Smooth muscle cell (in vitro differentiated cells): Measurements from ENCODE around the gene STRA8. TPM values are rescaled to one million over a fixed set of nuclear protein-coding genes. Genes with fewer than 3 reads are reported as not detected.

Experiments
- DNase-seq: peaks from one replicate; lab custom pipeline; 2025; ENCODE audit not compliant: unreplicated experiment; lab: John Stamatoyannopoulos, UW
- H2AFZ ChIP-seq: fragments of 200-600 bp; sonication (generic); 2 replicates; pipeline ENCODE4 v1.6.0; 2016; ENCODE audit warnings: antibody characterized with exemption, low read depth, mild to moderate bottlenecking
- H3F3A ChIP-seq: fragments of 200-600 bp; sonication (generic); 2 replicates; pipeline ENCODE4 v1.6.0; 2017; ENCODE audit warnings: antibody characterized with exemption, low read depth
- H3K27ac ChIP-seq: fragments of 200-600 bp; sonication (generic); 2 replicates; pipeline ENCODE4 v1.5.1; 2016; ENCODE audit warnings: low read depth, mild to moderate bottlenecking
- H3K27me3 ChIP-seq: fragments of 200-600 bp; sonication (generic); 2 replicates; pipeline ENCODE4 v1.6.1; 2016; ENCODE audit warnings: low read depth, mild to moderate bottlenecking
- H3K36me3 ChIP-seq: fragments of 200-600 bp; sonication (generic); 2 replicates; pipeline ENCODE4 v1.5.1; 2016; ENCODE audit warnings: low read depth
- H3K4me1 ChIP-seq: fragments of 200-600 bp; sonication (generic); 2 replicates; pipeline ENCODE4 v1.5.1; 2016; ENCODE audit warnings: low read depth
- H3K4me2 ChIP-seq: fragments of 200-600 bp; sonication (generic); 2 replicates; pipeline ENCODE4 v1.6.0; 2016; ENCODE audit warnings: mild to moderate bottlenecking
- H3K4me3 ChIP-seq: fragments of 200-600 bp; sonication (generic); 2 replicates; pipeline ENCODE4 v1.5.1; 2016; ENCODE audit warnings: mild to moderate bottlenecking
- H3K79me2 ChIP-seq: fragments of 200-600 bp; sonication (generic); 2 replicates; pipeline ENCODE4 v1.6.0; 2016; ENCODE audit warnings: low read depth, mild to moderate bottlenecking
- H3K9ac ChIP-seq: fragments of 200-600 bp; sonication (generic); 2 replicates; pipeline ENCODE4 v1.6.0; 2016; ENCODE audit warnings: low read depth
- H3K9me3 ChIP-seq: fragments of 200-600 bp; sonication (generic); replicated peaks from 2 replicates; pipeline ENCODE4 v1.5.1; 2016; ENCODE audit warnings: low read depth
- H4K20me1 ChIP-seq: fragments of 200-600 bp; sonication (generic); 2 replicates; pipeline ENCODE4 v1.6.0; 2016; ENCODE audit warnings: low read depth
- WGBS: methylation state at CpG from one replicate; pipeline ENCODE4 v1.1.7; 2016; ENCODE audit warnings: low lambda C conversion rate; 5-methylcytosine and 5-hydroxymethylcytosine counted together
- polyA plus RNA-seq: library from polyadenylated mRNA; unstranded; fragments of >200 nt; fragmentation: Nextera tagmentation; extraction: Ambion mirVana; gene quantifications from 2 replicates; pipeline ENCODE4 v1.2.1, GENCODE V29; 2016
- total RNA-seq: library from RNA; depleted of rRNA; stranded (reverse); fragments of >200 nt; gene quantifications from 2 replicates; pipeline ENCODE4 v1.2.3, GENCODE V29; 2014
- TF ChIP-seq, protein P1 (sequence below): fragments of 200-600 bp; sonication (generic); IDR thresholded peaks from 2 replicates; pipeline ENCODE4 v1.5.1; 2017; ENCODE audit warnings: borderline replicate concordance, mild to moderate bottlenecking, antibody characterized with exemption; ENCODE audit not compliant: insufficient read depth, poor library complexity, severe bottlenecking

STRA8 gene
- total and polyA plus RNA-seq, 2 experiments from 2014 or later: not detected

GRCh38 chr7:135283959-135284638 lies 50.5 kb downstream of the STRA8 start:
- Histone ChIP-seq H2AFZ (no peak overlapping the region), H3K4me1 (no peaks in the 10 kb centered on the region), H3K27ac (no peak overlapping the region), H3K9me3 (no peaks in the 10 kb centered on the region), H3K27me3 (peaks cover 5% of the 10 kb centered on the region), H3K36me3 (no peaks in the 10 kb centered on the region), H3K4me2 (no peak overlapping the region), H3K9ac (no peak overlapping the region), H3K4me3 (no peak overlapping the region), H3F3A (no peaks in the 10 kb centered on the region), H4K20me1 (no peaks in the 10 kb centered on the region), H3K79me2 (no peaks in the 10 kb centered on the region)
- TF ChIP-seq, protein P1, sequence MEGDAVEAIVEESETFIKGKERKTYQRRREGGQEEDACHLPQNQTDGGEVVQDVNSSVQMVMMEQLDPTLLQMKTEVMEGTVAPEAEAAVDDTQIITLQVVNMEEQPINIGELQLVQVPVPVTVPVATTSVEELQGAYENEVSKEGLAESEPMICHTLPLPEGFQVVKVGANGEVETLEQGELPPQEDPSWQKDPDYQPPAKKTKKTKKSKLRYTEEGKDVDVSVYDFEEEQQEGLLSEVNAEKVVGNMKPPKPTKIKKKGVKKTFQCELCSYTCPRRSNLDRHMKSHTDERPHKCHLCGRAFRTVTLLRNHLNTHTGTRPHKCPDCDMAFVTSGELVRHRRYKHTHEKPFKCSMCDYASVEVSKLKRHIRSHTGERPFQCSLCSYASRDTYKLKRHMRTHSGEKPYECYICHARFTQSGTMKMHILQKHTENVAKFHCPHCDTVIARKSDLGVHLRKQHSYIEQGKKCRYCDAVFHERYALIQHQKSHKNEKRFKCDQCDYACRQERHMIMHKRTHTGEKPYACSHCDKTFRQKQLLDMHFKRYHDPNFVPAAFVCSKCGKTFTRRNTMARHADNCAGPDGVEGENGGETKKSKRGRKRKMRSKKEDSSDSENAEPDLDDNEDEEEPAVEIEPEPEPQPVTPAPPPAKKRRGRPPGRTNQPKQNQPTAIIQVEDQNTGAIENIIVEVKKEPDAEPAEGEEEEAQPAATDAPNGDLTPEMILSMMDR: no peak
- DNase-seq: no peak
- WGBS: 88% methylated on average over 4 of the region's 4 CpGs

GRCh38 chr7:135285547-135286233 lies 52.1 kb downstream of the STRA8 start:
- Histone ChIP-seq H2AFZ (no peak overlapping the region), H3K4me1 (no peaks in the 10 kb centered on the region), H3K9ac (no peak overlapping the region), H3F3A (no peaks in the 10 kb centered on the region), H3K79me2 (no peaks in the 10 kb centered on the region), H3K4me2 (no peak overlapping the region), H3K9me3 (no peaks in the 10 kb centered on the region), H3K36me3 (no peaks in the 10 kb centered on the region), H3K27ac (no peak overlapping the region), H3K27me3 (no peaks in the 10 kb centered on the region), H4K20me1 (no peaks in the 10 kb centered on the region), H3K4me3 (no peak overlapping the region)
- 83% methylated on average over 5 of the region's 5 CpGs for WGBS
- TF ChIP-seq, protein P1: no peak
- no peak for DNase-seq

DNA sequence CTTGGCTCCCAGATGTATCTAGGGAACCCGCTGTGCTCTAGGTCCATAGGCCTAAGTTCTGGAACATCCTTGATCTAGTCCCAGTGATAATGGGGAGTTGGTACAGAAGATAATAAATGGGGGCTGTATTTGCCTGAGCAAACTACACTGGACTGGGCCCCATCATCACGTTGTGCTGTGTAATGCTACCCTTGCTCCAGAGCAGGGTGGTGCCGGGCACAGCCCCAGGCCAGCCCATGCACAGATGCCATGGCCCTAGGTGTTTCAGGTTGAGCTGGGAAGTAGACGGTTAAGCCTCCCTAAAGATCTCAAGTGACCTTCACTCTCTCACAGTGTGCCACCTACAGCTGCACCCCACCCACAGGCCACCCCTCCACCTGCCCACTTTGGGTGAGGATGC lies 53.2 kb downstream of the STRA8 start:
- H3K4me2 ChIP-seq: no peak overlapping the region
- no peaks in the 10 kb centered on the region for H3K9me3 ChIP-seq
- DNase-seq: no peak
- H3K27me3 ChIP-seq: no peaks in the 10 kb centered on the region
- TF ChIP-seq, protein P1: no peak
- H2AFZ ChIP-seq: no peak overlapping the region
- H3K9ac ChIP-seq: no peak overlapping the region
- H3K4me3 ChIP-seq: no peak overlapping the region
- H3K27ac ChIP-seq: no peak overlapping the region
- no peaks in the 10 kb centered on the region for H4K20me1 ChIP-seq
- H3K79me2 ChIP-seq: no peaks in the 10 kb centered on the region
- no peaks in the 10 kb centered on the region for H3K4me1 ChIP-seq
- 90% methylated on average over 4 of the region's 4 CpGs for WGBS
- no peaks in the 10 kb centered on the region for H3F3A ChIP-seq
- H3K36me3 ChIP-seq: no peaks in the 10 kb centered on the region
